ENCODE results near the gene GPR107. TPM values are rescaled to one million over a fixed set of nuclear protein-coding genes. Genes with fewer than 3 reads are reported as not detected.

Gene GPR107
- polyA plus RNA-seq, 2 of the 4 experiments (the other 2 are of a cell fraction) = 28.1 to 45.1 TPM

DNA sequence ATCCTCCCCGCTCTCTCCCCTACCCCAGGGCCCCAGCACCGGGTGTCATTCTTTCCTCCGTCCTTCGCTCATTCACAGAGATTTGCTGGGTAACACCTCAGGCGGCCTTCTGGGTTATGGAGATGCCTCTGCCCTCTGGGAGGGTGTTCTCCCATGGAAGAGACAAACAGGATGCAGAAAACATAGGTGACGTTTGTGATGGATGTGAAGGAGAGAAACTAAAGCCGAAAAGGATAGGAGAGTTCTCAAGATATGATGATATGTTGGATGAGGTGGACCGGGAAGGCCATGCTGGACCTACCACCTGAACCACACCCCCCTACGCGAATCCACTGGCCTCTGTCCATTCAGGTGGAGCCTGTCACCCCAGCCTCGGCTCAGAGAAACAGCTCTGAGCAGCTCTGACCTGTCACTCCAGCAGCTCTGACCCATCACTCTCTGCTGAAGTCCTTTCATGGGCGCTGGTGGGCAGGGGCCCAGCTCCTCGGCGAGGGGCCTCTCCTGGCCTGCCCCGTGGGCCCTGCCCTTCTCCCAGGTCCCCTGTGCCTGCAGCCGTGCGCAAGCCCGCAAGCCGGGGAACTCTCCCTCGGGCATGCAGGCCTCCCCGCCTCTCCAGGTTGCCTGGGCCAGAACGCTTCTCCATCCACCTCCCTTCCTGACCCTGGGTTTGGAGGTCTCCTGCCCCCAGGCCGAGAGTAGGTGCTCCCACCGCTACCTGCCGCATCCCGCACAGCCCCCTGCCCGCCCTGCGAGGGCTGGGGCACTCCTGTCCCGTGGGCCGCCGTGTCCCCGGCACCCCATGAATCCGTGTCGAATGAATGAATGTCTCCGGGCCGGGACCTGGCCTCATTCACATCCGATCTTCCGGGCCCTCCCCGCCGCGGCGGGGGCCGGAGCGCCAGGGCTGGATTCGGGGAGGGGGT lies 117.8 kb downstream of the GPR107 start:
- ATAC-seq = peak; percentile 23 to 35
- Histone ChIP-seq H3K9me3 (no peaks in the 10 kb centered on the region), H3K4me1 (peaks cover 13% of the 10 kb centered on the region; the same call in 1 of the 3 replicates), H3K4me2 (peak overlapping the region; percentile 88), H3K4me3 (peak overlapping the region; percentile 86), H3K27ac (peak overlapping the region; percentile 88 to 95)
- no peak for DNase-seq (ENCODE audit: low read depth in 1 of 2, low spot score in 1 of 2)
- POLR2A ChIA-PET = interaction anchor here (1.4 kb wide), 1 partner anchor 15 kb away, joined by 3 read pairs; no protein-coding TSS in a partner anchor
- no peak for FAIRE-seq
- CTCF ChIA-PET = interaction anchor here (1.1 to 1.7 kb wide), 2 partner anchors 64 to 296 kb away, joined by 3 to 5 read pairs; no protein-coding TSS in a partner anchor
- TF ChIP-seq, protein P1, sequence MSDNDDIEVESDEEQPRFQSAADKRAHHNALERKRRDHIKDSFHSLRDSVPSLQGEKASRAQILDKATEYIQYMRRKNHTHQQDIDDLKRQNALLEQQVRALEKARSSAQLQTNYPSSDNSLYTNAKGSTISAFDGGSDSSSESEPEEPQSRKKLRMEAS (IDR thresholded peaks at IDR 0.05) = 0 out of 2 replicates have a peak, but pooled peaks have one; percentile 11
- TF ChIP-seq PHF8 (IDR thresholded peaks at IDR 0.05; ENCODE audit: borderline replicate concordance, low read depth) = no peak
- no peak for TF ChIP-seq ESRRA (IDR thresholded peaks at IDR 0.05; ENCODE audit: borderline replicate concordance, low read length)
- 78% methylated on average over 22 of the region's 45 CpGs for WGBS (ENCODE audit: missing lambda C conversion rate)

DNA sequence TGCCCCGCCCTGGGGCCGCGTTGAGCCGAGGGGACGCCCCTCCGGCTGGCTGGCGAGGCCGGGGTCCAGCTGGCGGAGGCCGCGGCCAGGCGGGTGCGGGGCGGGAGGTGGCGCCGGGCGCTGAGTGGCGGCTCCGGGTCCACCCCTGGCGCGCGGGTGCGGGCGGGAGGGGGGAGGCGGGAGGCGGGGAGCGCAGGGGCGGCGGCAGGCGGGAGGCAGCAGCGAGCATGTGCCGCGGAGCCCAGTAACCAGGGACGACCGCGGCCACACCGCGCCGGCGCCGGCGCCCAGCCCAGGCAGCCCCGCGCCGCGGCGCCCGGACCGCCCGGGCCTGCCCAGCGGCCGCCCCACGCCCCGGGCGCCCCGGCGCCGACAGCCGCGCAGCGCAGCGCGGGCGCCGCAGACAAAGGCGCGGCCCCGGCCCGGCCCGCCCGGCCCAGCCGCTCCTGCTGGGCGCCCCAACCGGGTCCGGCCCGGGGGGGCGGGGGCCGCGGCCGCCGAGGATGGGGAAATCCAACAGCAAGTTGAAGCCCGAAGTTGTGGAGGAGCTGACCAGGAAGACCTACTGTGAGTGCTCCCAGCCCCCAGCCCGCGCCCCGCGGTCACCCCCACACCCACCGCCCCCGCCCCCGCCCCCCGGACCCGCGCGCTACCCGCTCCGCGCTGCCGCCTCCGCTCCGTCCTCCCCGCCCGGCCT lies 118.6 kb downstream of the GPR107 start, which contains the start of gene NCS1:
Gene NCS1 (plus strand): TSS at position 244 of the 697 bp plus-strand sequence. CDS start 260 bp downstream, at position 504.
- Histone ChIP-seq H3K4me1 (peaks cover 13% of the 10 kb centered on the region; the same call in 1 of the 3 replicates), H3K27ac (peak within 1 kb of the TSS; percentile 88 to 95), H3K4me2 (peak within 1 kb of the TSS; percentile 90), H3K9me3 (no peaks in the 10 kb centered on the region), H3K4me3 (peak within 1 kb of the TSS; percentile 86)
- ChIA-PET CTCF (interaction anchor here (0.6 kb wide), 1 partner anchor 66 kb away, joined by 3 read pairs; no protein-coding TSS in a partner anchor), POLR2A (interaction anchor here (1.4 kb wide), 1 partner anchor 14 kb away, joined by 3 read pairs; no protein-coding TSS in a partner anchor)
- WGBS (ENCODE audit: missing lambda C conversion rate) = no CpG with 5 or more reads among the region's 101 CpGs
- DNase-seq (ENCODE audit: low read depth in 1 of 2, low spot score in 1 of 2) (peak; percentile 53 to 90), ATAC-seq (peak; percentile 80 to 82), FAIRE-seq (no peak)
- TF ChIP-seq TP53 (CRISPR knock-in tag; IDR thresholded peaks at IDR 0.05) (no peak), NR3C1 (IDR thresholded peaks at IDR 0.05) (no peak), EP300 (IDR thresholded peaks at IDR 0.05) (no peak)
- TF ChIP-seq, protein P1 (IDR thresholded peaks at IDR 0.05) = peak; percentile 43; the same call in 1 of the 2 replicates
- TF ChIP-seq, protein P2, sequence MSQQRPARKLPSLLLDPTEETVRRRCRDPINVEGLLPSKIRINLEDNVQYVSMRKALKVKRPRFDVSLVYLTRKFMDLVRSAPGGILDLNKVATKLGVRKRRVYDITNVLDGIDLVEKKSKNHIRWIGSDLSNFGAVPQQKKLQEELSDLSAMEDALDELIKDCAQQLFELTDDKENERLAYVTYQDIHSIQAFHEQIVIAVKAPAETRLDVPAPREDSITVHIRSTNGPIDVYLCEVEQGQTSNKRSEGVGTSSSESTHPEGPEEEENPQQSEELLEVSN (IDR thresholded peaks at IDR 0.05; ENCODE audit: borderline replicate concordance, low read depth) = peak; percentile 57; the same call in 1 of the 2 replicates
- TF ChIP-seq, protein P3, sequence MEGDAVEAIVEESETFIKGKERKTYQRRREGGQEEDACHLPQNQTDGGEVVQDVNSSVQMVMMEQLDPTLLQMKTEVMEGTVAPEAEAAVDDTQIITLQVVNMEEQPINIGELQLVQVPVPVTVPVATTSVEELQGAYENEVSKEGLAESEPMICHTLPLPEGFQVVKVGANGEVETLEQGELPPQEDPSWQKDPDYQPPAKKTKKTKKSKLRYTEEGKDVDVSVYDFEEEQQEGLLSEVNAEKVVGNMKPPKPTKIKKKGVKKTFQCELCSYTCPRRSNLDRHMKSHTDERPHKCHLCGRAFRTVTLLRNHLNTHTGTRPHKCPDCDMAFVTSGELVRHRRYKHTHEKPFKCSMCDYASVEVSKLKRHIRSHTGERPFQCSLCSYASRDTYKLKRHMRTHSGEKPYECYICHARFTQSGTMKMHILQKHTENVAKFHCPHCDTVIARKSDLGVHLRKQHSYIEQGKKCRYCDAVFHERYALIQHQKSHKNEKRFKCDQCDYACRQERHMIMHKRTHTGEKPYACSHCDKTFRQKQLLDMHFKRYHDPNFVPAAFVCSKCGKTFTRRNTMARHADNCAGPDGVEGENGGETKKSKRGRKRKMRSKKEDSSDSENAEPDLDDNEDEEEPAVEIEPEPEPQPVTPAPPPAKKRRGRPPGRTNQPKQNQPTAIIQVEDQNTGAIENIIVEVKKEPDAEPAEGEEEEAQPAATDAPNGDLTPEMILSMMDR (IDR thresholded peaks at IDR 0.05) = no peak

DNA sequence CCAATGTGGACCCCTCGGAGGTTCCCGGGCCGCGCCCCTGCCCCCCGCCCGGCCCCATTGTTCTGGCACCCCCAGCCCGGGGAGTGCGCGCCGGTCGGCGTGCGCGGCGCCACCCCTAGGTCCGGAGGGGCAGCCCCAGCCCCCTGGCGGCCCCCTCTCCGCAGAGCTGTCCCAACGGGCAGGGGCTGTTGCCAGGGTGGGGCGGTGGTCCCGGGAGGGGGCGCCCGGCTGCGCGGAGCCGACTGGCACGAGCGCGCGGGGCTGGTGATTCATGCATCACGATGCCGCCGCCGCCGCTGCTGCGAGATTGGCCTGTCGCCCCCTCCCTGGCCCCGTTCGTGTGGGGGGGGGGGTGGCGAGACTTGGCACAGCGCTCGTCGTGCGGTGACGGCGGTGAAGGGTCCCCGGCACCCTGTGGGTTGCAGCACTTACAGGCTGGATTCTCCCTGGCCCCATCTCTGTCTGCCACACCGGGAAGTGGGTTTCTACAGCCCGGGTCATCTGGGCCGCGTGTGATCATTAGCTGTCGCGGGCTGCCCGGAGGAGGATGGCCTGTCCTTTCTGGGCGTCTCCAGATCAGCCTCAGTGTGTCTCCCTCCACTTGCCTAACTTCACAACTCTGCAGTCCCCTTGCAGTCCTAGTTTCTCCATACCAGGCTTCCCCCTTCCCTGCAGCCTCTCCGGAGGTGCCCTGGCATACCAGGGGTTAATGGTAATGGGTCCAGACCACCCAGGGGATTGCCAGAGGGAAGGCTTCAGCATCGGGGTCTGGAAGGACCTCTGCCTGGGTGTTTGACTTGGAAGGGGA lies 119.4 kb downstream of the GPR107 start:
- POLR2A ChIA-PET = no interaction called here
- ATAC-seq (peak; percentile 7 to 32; a peak in 4 of 6 replicates), FAIRE-seq (no peak), DNase-seq (ENCODE audit: low read depth in 1 of 2, low spot score in 1 of 2) (peak in 1 of 2 experiments; percentile 42)
- 4% methylated on average over 9 of the region's 57 CpGs for WGBS (ENCODE audit: missing lambda C conversion rate)
- CTCF ChIA-PET = interaction anchor here (0.6 to 1.7 kb wide), 5 partner anchors 15 to 70 kb away, joined by 3 to 8 read pairs (median 4); no protein-coding TSS in a partner anchor
- Histone ChIP-seq H3K9me3 (no peaks in the 10 kb centered on the region), H3K4me3 (peak overlapping the region; percentile 86), H3K4me2 (peak overlapping the region; percentile 90), H3K27ac (peak overlapping the region; percentile 88 to 95), H3K4me1 (peaks cover 13% of the 10 kb centered on the region; the same call in 1 of the 3 replicates)
- TF ChIP-seq RAD21 (conservative IDR thresholded peaks at IDR 0.05 in 1 of 2, IDR thresholded peaks at IDR 0.05 in 1 of 2) (0 out of 5 replicates have a peak, but pooled peaks of 1 of the 2 experiments have one; percentile 29), FOSL2 (IDR thresholded peaks at IDR 0.05) (no peak), FOSL2 (CRISPR knock-in tag; IDR thresholded peaks at IDR 0.05) (peak; percentile 68), ZC3H11A (IDR thresholded peaks at IDR 0.05) (no peak), KDM1A (IDR thresholded peaks at IDR 0.05; ENCODE audit: low read depth) (no peak)
- TF ChIP-seq, protein P3 (IDR thresholded peaks at IDR 0.05) = peak; percentile 10; the same call in 1 of the 3 replicates
- TF ChIP-seq, protein P4, sequence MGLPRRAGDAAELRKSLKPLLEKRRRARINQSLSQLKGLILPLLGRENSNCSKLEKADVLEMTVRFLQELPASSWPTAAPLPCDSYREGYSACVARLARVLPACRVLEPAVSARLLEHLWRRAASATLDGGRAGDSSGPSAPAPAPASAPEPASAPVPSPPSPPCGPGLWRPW (IDR thresholded peaks at IDR 0.05) = no peak
- TF ChIP-seq, protein P1 (IDR thresholded peaks at IDR 0.05) = no peak; the same call in 1 of the 2 replicates

Data from A549 (cell line).